ENCODE data around the gene KANSL3.
A peak's percentile ranks its signal among the peaks of the same experiment; 100 is the strongest.
"Not testable (repeated sequence)": the region's sequence is repeated elsewhere in the genome, so short reads cannot be mapped to it uniquely, and the experiment has no call there.

The KANSL3 gene

GRCh38 chr2:96554293-96555145, 83.6 kb downstream of the KANSL3 start:
- DNase-seq (ENCODE audit: insufficient read length, low spot score) (peak; percentile 69), FAIRE-seq (no peak)
- TF ChIP-seq CTCF (IDR thresholded peaks at IDR 0.05; ENCODE audit: insufficient read depth, missing control alignments) = peak; percentile 80

- not testable (repeated sequence) for DNase-seq (ENCODE audit: insufficient read length, low spot score)
These were observed 84.2 kb downstream of the KANSL3 start for GRCh38 chr2:96553957-96554292.

DNA sequence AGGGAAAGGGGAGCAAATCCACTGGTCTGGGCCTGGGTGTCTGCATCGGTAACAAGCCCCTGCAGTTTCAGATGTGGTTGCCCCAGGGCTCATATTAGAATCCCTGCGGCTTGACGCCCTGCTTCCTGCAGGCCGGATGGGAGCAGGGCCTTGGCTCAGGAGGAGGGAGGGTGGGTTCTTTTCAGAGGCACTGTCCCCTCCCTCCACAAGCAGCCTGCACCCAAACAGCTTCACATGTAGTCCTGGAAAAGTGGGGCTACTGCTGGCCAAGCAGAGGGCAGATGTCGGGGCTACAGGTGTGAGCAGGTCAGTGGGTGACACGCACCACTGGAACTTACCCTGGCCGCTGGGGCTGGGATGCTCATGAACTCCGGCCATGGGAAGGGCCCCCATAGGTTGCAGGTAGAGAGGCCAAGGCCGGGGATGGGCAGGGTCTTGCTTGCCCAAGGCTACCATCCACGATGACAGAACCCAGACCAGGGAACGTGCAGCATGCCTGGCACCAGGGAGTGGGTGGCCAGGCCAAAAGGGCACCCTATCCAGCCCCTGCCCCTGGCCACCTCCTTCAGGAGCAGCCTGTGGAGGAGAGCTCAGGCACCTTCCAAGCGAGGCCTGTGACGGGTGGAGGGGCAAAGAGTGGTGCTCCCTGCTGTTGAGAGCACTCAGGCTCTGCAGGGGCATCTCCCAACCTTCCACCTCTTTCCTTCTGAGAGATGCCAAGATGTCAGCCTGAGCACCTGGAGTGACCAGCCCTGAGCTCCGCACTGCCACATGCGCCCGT, 84.7 kb downstream of the KANSL3 start:
- DNase-seq (ENCODE audit: insufficient read length, low spot score) (no peak), FAIRE-seq (no peak)
- TF ChIP-seq CTCF (IDR thresholded peaks at IDR 0.05; ENCODE audit: insufficient read depth, missing control alignments) = no peak

More at GRCh38 chr2:96553957-96554292, 84.2 kb downstream of the KANSL3 start:
- FAIRE-seq = not testable (repeated sequence)

- no peak for FAIRE-seq
- no peak for TF ChIP-seq CTCF (IDR thresholded peaks at IDR 0.05; ENCODE audit: insufficient read depth, missing control alignments)
These were observed 85.6 kb downstream of the KANSL3 start for GRCh38 chr2:96552315-96553175.

DNA sequence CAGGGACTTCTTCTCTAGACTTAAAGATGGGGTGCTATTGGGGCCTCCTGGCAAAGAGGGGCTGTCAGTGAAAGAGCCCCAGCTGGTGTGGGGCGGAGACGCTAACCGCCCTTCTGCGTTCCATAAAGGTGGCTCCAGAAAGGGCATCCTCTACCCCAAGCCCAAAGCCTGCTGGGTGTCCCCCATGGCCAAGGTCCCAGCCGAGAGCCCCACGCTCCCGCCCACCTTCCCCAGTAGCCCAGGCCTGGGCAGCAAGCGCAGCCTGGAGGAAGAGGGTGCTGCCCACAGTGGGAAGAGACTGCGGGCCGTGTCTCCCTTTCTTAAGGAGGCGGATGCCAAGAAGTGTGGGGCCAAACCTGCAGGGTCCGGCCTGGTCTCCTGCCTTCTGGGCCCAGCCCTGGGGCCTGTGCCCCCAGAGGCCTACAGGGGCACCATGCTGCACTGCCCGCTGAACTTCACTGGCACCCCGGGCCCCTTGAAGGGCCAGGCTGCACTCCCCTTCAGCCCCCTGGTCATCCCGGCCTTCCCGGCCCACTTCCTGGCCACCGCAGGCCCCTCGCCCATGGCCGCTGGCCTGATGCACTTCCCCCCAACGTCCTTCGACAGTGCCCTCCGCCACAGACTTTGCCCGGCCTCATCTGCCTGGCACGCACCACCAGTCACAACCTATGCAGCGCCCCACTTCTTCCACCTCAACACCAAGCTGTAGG, 86.4 kb downstream of the KANSL3 start:
- no peak for TF ChIP-seq CTCF (IDR thresholded peaks at IDR 0.05; ENCODE audit: insufficient read depth, missing control alignments)
- no peak for FAIRE-seq
- DNase-seq (ENCODE audit: insufficient read length, low spot score) = no peak

More at GRCh38 chr2:96552315-96553175, 85.6 kb downstream of the KANSL3 start:
- DNase-seq (ENCODE audit: insufficient read length, low spot score) = no peak

DNA sequence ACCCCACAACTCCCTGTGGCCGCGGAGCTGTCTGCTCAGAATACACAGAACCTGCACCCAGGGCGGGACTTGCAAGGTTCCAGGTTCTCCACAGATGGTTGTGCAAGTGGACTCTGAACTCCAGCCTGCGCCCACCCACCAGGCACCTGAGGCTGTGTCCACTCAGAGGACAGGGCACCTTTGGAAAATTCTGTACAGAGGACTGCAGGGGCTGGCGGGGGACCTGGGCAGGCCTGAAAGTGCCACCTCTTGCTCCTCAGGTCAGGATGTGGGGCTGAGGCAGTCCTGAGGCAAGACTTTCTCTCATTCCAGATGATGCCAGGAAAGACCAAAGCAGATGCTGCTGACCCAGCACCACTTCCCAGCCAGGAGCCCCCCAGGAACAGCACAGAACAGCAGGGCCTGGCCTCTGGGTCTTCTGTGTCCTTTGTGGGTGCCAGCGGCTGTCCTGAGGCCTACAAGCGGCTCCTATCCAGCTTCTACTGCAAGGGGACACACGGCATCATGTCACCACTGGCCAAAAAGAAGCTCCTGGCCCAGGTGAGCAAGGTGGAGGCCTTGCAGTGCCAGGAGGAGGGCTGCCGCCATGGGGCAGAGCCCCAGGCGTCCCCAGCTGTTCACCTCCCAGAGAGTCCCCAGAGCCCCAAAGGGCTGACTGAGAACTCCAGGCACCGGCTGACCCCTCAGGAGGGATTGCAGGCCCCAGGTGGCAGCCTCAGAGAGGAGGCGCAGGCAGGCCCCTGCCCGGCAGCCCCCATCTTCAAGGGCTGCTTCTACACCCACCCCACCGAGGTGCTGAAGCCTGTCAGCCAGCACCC, 87.1 kb downstream of the KANSL3 start:
- no peak for DNase-seq (ENCODE audit: insufficient read length, low spot score)
- FAIRE-seq = no peak
- TF ChIP-seq CTCF (IDR thresholded peaks at IDR 0.05; ENCODE audit: insufficient read depth, missing control alignments) = no peak

Measured in D721Med (cell line).